Caco-2 (cell line): Measurements from ENCODE around the gene LRIT1. TPM values are rescaled to one million over a fixed set of nuclear protein-coding genes. Genes with fewer than 3 reads are reported as not detected.

ENCODE experiments used
- BruUV-seq: library from RNA; stranded (reverse); fragments of 400-500 nt; replicated peaks from 2 replicates; lab custom pipeline; 2021; lab: Mats Ljungman, UMichigan
- CTCF ChIA-PET: fragments of 300-600 bp; sonication (Branson Sonifier 250); formaldehyde crosslinking; loops from one replicate; lab custom pipeline; 2022; ENCODE audit warnings: antibody characterized with exemption; lab: Charles Lee
- POLR2A ChIA-PET: fragments of 300-600 bp; sonication (Branson Sonifier 250); formaldehyde crosslinking; loops from one replicate; lab custom pipeline; 2022; ENCODE audit warnings: antibody characterized with exemption; lab: Charles Lee
- DNase-seq, 2 experiments: peaks; one replicate each; pipeline versions ENCODE4 v3.0.0 to v3.0.0-alpha.2; 2020 to 2022
- H3K27me3 ChIP-seq: replicated peaks from 2 replicates; pipeline ENCODE4 v1.6.0; 2011; ENCODE audit warnings: low read length; ENCODE audit not compliant: control insufficient read depth, insufficient read depth
- H3K36me3 ChIP-seq: 2 replicates; pipeline ENCODE4 v1.5.1; 2011; ENCODE audit warnings: low read length; ENCODE audit not compliant: control insufficient read depth, insufficient read depth
- H3K4me1 ChIP-seq: fragments of 250-450 bp; sonication (Bioruptor Pico); 2 replicates; pipeline ENCODE4 v1.5.1; 2020; ENCODE audit warnings: mild to moderate bottlenecking
- H3K4me3 ChIP-seq: 2 replicates; pipeline ENCODE4 v1.5.1; 2011; ENCODE audit warnings: low read depth, mild to moderate bottlenecking, control low read depth, low read length
- H3K9me3 ChIP-seq: fragments of 250-450 bp; sonication (Bioruptor Pico); 2 replicates; pipeline ENCODE4 v1.5.1; 2020; ENCODE audit warnings: mild to moderate bottlenecking, moderate library complexity
- H3K27ac Mint-ChIP-seq: one replicate; pipeline ENCODE4 v1.8.0; 2022; ENCODE audit warnings: mixed read lengths; ENCODE audit not compliant: unreplicated experiment
- H3K27me3 Mint-ChIP-seq: one replicate; pipeline ENCODE4 v1.8.0; 2022; ENCODE audit warnings: mixed read lengths; ENCODE audit not compliant: insufficient read depth, unreplicated experiment
- H3K36me3 Mint-ChIP-seq: one replicate; pipeline ENCODE4 v1.8.0; 2022; ENCODE audit warnings: mild to moderate bottlenecking, mixed read lengths; ENCODE audit not compliant: insufficient read depth, unreplicated experiment
- H3K4me1 Mint-ChIP-seq: one replicate; pipeline ENCODE4 v1.8.0; 2022; ENCODE audit warnings: low read depth, mixed read lengths; ENCODE audit not compliant: unreplicated experiment
- H3K4me3 Mint-ChIP-seq: one replicate; pipeline ENCODE4 v1.8.0; 2022; ENCODE audit warnings: mild to moderate bottlenecking, moderate library complexity, mixed read lengths; ENCODE audit not compliant: unreplicated experiment
- H3K9me3 Mint-ChIP-seq: one replicate; pipeline ENCODE4 v1.8.0; 2022; ENCODE audit warnings: mixed read lengths; ENCODE audit not compliant: unreplicated experiment
- CTCF ChIP-seq, 2 experiments: fragments of 200-600 bp in 1 of 2; IDR thresholded peaks; 1 replicate in 1 of 2; 2 replicates in 1 of 2; pipeline versions ENCODE4 v1.5.1 to v1.8.0; 2011 to 2022; ENCODE audit warnings: antibody characterized with exemption in 1 of 2, control low read depth in 1 of 2, inconsistent platforms in 1 of 2, low read depth in 1 of 2, low read length in 1 of 2, mild to moderate bottlenecking in 1 of 2, moderate library complexity in 1 of 2; ENCODE audit not compliant: insufficient read depth in 1 of 2, severe bottlenecking in 1 of 2, unreplicated experiment in 1 of 2
- intact Hi-C: fragments of 100-400 bp; cut with micrococcal nuclease; formaldehyde crosslinking; loops from one replicate; pipeline ENCODE4 v1.10.0; 2022; ENCODE audit not compliant: unreplicated experiment
- total RNA-seq: library from RNA; stranded (reverse); gene quantifications from 2 replicates; pipeline ENCODE4 v1.2.3, GENCODE V29; 2022

The LRIT1 gene
- total RNA-seq, 1 experiment from 2014 or later, result not detected

- H3K4me1 ChIP-seq, result no peaks in the 10 kb centered on the region
- H3K4me1 Mint-ChIP-seq, result no peaks in the 10 kb centered on the region
- no peak overlapping the region for H3K4me3 ChIP-seq
- no peak for TF ChIP-seq CTCF (IDR thresholded peaks at IDR 0.05; ENCODE audit: insufficient read depth in 1 of 2, low read depth in 1 of 2, low read length in 1 of 2, severe bottlenecking in 1 of 2, unreplicated experiment in 1 of 2)
- BruUV-seq, result no TSS peak
- intact Hi-C loops, result no loop called here
- no peaks in the 10 kb centered on the region for H3K9me3 Mint-ChIP-seq
- no peaks in the 10 kb centered on the region for H3K9me3 ChIP-seq
- peak in 1 of 2 experiments; percentile 17 for DNase-seq
- no peak overlapping the region for H3K27ac Mint-ChIP-seq
- ChIA-PET POLR2A (no interaction called here), CTCF (no interaction called here)
- peaks cover 31% of the 10 kb centered on the region for H3K27me3 Mint-ChIP-seq
- H3K4me3 Mint-ChIP-seq, result no peak overlapping the region
- peaks cover 3% of the 10 kb centered on the region for H3K27me3 ChIP-seq
- H3K36me3 Mint-ChIP-seq, result no peaks in the 10 kb centered on the region
- no peaks in the 10 kb centered on the region for H3K36me3 ChIP-seq
Observed at GRCh38 chr10:84200537-84201243, 40.7 kb downstream of the LRIT1 start.

GRCh38 chr10:84198206-84198915 lies 43.0 kb downstream of the LRIT1 start:
- Mint-ChIP-seq H3K36me3 (no peaks in the 10 kb centered on the region), H3K4me3 (no peak overlapping the region), H3K9me3 (no peaks in the 10 kb centered on the region), H3K4me1 (no peaks in the 10 kb centered on the region), H3K27me3 (peaks cover 31% of the 10 kb centered on the region), H3K27ac (no peak overlapping the region)
- POLR2A ChIA-PET, result no interaction called here
- intact Hi-C loops, result no loop called here
- Histone ChIP-seq H3K4me3 (no peak overlapping the region), H3K4me1 (no peaks in the 10 kb centered on the region), H3K36me3 (no peaks in the 10 kb centered on the region), H3K27me3 (peaks cover 7% of the 10 kb centered on the region), H3K9me3 (no peaks in the 10 kb centered on the region)
- DNase-seq, result peak in 1 of 2 experiments; percentile 18
- CTCF ChIA-PET, result no interaction called here
- TF ChIP-seq CTCF (IDR thresholded peaks at IDR 0.05; ENCODE audit: insufficient read depth in 1 of 2, low read depth in 1 of 2, low read length in 1 of 2, severe bottlenecking in 1 of 2, unreplicated experiment in 1 of 2), result no peak
- no TSS peak for BruUV-seq

GRCh38 chr10:84197643-84198042 lies 43.7 kb downstream of the LRIT1 start:
- H3K36me3 Mint-ChIP-seq, result no peaks in the 10 kb centered on the region
- DNase-seq, result no peak
- Histone ChIP-seq H3K4me1 (no peaks in the 10 kb centered on the region), H3K36me3 (no peaks in the 10 kb centered on the region), H3K27me3 (peaks cover 10% of the 10 kb centered on the region), H3K9me3 (no peaks in the 10 kb centered on the region), H3K4me3 (no peak overlapping the region)
- no TSS peak for BruUV-seq
- intact Hi-C loops, result no loop called here
- ChIA-PET POLR2A (no interaction called here), CTCF (no interaction called here)
- H3K4me1 Mint-ChIP-seq, result no peaks in the 10 kb centered on the region
- peaks cover 34% of the 10 kb centered on the region for H3K27me3 Mint-ChIP-seq
- H3K4me3 Mint-ChIP-seq, result no peak overlapping the region
- H3K27ac Mint-ChIP-seq, result no peak overlapping the region
- H3K9me3 Mint-ChIP-seq, result no peaks in the 10 kb centered on the region
- TF ChIP-seq CTCF (IDR thresholded peaks at IDR 0.05; ENCODE audit: insufficient read depth in 1 of 2, low read depth in 1 of 2, low read length in 1 of 2, severe bottlenecking in 1 of 2, unreplicated experiment in 1 of 2), result no peak
